ENCODE data around the gene NLRP9.
"Not testable (repeated sequence)": the region's sequence is repeated elsewhere in the genome, so short reads cannot be mapped to it uniquely, and the experiment has no call there.

The NLRP9 gene

GRCh38 chr19:55720801-55721200 is 17.4 kb downstream of the NLRP9 start:
- Histone ChIP-seq H3K4me3 (ENCODE audit: low read length) (no peak overlapping the region), H3K9ac (ENCODE audit: low read length) (no peak overlapping the region), H3K36me3 (ENCODE audit: control insufficient read depth, insufficient read depth, low read length) (no peaks in the 10 kb centered on the region), H3K9me3 (ENCODE audit: control insufficient read depth, low read length) (no peaks in the 10 kb centered on the region), H3K4me1 (ENCODE audit: control insufficient read depth, insufficient read depth, low read length) (no peaks in the 10 kb centered on the region), H3K27me3 (ENCODE audit: control insufficient read depth, insufficient read depth, low read length) (no peaks in the 10 kb centered on the region)

- no peaks in the 10 kb centered on the region for H3K36me3 ChIP-seq (ENCODE audit: control insufficient read depth, insufficient read depth, low read length)
- H3K4me3 ChIP-seq (ENCODE audit: low read length), result no peak overlapping the region
- no peaks in the 10 kb centered on the region for H3K9me3 ChIP-seq (ENCODE audit: control insufficient read depth, low read length)
- H3K27me3 ChIP-seq (ENCODE audit: control insufficient read depth, insufficient read depth, low read length), result no peaks in the 10 kb centered on the region
- H3K4me1 ChIP-seq (ENCODE audit: control insufficient read depth, insufficient read depth, low read length), result no peaks in the 10 kb centered on the region
- H3K9ac ChIP-seq (ENCODE audit: low read length), result no peak overlapping the region
Measured at GRCh38 chr19:55720214-55720746, 17.9 kb downstream of the NLRP9 start.

DNA sequence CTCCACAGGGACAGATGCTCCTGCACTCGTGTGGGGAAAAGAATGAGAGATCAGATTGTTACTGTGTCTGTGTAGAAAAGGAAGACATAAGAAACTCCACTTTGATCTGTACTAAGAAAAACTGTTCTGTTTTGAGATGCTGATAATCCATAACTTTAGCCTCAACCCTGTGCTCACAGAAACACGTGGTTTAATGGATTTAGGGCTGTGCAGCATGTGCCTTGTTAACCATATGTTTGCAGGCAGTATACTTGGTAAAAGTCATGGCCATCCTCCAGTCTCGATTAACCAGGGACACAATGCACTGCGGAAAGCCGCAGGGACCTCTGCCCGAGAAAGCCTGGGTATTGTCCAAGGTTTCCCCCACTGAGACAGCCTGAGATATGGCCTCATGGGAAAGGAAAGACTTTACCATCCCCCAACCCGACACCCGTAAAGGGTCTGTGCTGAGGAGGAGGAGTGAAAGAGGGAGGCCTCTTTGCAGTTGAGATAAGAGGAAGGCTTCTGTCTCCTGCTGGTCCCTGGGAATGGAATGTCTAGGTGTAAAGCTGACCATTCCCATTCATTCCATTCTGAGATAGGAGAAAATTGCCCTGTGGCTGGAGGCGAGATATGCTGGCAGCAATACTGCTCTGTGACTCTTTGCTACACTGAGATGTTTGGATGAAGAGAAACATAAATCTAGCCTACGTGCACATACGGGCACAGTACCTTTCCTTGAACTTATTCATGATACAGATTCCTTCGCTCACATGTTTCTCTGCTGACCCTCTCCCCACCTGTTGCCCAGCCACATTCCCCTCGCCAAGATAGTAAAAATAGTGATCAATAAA is 20.1 kb downstream of the NLRP9 start:
- H3K27me3 ChIP-seq (ENCODE audit: control insufficient read depth, insufficient read depth, low read length), result not testable (repeated sequence)

DNA sequence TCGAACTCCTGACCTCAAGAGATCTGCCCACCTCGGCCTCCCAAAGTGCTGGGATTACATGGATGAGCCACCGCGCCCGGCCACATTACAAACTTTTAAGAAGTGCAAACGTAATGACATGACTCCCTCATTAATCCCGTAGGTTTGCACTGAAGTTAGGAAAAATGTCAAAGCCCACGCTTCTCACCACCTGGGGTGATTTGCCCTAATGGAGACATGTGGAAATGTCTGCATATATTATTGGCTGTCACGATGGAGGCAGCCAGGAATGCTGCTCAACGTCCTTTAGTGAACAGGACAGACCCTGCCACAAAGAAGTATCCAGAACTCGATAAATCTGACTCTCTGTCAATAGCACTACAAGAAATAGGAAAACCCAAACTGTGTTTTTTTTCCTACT is 21.0 kb downstream of the NLRP9 start:
- H3K9ac ChIP-seq (ENCODE audit: low read length), result no peak overlapping the region
- no peaks in the 10 kb centered on the region for H3K27me3 ChIP-seq (ENCODE audit: control insufficient read depth, insufficient read depth, low read length)
- H3K4me3 ChIP-seq (ENCODE audit: low read length), result no peak overlapping the region
- H3K36me3 ChIP-seq (ENCODE audit: control insufficient read depth, insufficient read depth, low read length), result no peaks in the 10 kb centered on the region
- H3K9me3 ChIP-seq (ENCODE audit: control insufficient read depth, low read length), result no peaks in the 10 kb centered on the region
- H3K4me1 ChIP-seq (ENCODE audit: control insufficient read depth, insufficient read depth, low read length), result no peaks in the 10 kb centered on the region

More for the DNA sequence above, 20.1 kb downstream of the NLRP9 start:
- H3K36me3 ChIP-seq (ENCODE audit: control insufficient read depth, insufficient read depth, low read length); H3K4me1 ChIP-seq (ENCODE audit: control insufficient read depth, insufficient read depth, low read length); H3K4me3 ChIP-seq (ENCODE audit: low read length); H3K9me3 ChIP-seq (ENCODE audit: control insufficient read depth, low read length); H3K9ac ChIP-seq (ENCODE audit: low read length): not testable (repeated sequence)

DNA sequence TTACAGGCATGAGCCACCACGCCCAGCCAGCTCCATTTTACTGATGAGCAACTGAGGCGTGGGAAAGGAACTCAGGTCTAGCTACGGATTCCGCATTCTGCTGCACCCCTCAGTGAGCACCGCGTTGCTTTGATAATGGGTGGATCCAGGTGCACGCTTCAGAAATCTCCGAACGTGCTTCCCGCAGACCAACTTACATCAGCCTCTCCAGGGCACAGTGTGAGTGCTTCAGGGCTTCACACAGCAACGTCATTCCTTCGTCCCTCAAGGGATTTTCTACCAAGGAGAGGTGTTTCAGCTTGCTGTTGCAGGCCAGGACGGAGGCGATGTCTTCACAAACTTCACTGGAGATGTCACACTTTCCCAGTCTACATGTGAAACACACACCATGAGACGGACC is 21.7 kb downstream of the NLRP9 start:
- Histone ChIP-seq H3K36me3 (ENCODE audit: control insufficient read depth, insufficient read depth, low read length) (no peaks in the 10 kb centered on the region), H3K9me3 (ENCODE audit: control insufficient read depth, low read length) (no peaks in the 10 kb centered on the region), H3K9ac (ENCODE audit: low read length) (no peak overlapping the region), H3K27me3 (ENCODE audit: control insufficient read depth, insufficient read depth, low read length) (no peaks in the 10 kb centered on the region), H3K4me3 (ENCODE audit: low read length) (no peak overlapping the region), H3K4me1 (ENCODE audit: control insufficient read depth, insufficient read depth, low read length) (no peaks in the 10 kb centered on the region)

GRCh38 chr19:55712804-55713631 is 25.2 kb downstream of the NLRP9 start:
- H3K27me3 ChIP-seq (ENCODE audit: control insufficient read depth, insufficient read depth, low read length), result no peaks in the 10 kb centered on the region
- no peaks in the 10 kb centered on the region for H3K36me3 ChIP-seq (ENCODE audit: control insufficient read depth, insufficient read depth, low read length)
- H3K9me3 ChIP-seq (ENCODE audit: control insufficient read depth, low read length), result no peaks in the 10 kb centered on the region
- H3K4me1 ChIP-seq (ENCODE audit: control insufficient read depth, insufficient read depth, low read length), result no peaks in the 10 kb centered on the region
- H3K9ac ChIP-seq (ENCODE audit: low read length), result no peak overlapping the region
- H3K4me3 ChIP-seq (ENCODE audit: low read length), result no peak overlapping the region

DNA sequence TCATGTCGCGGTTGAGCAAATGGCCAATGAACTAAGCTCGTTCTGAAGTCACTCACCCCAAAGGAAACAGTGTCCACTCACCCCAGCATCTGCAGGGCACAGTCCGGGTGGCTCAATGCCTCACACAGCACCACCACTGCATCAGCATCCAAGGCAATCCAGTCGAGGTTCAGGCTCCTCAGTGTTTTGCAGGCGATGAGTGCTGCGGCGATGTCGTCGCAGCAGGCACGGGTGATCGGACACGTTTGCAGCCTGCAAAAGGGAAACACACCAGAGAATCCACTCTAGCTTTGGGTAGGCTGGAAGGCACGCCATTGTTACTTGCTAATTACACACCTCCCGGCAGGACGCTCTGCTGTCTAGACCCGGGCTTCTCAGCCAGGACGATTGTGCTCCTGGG is 26.5 kb downstream of the NLRP9 start:
- no peaks in the 10 kb centered on the region for H3K9me3 ChIP-seq (ENCODE audit: control insufficient read depth, low read length)
- H3K4me3 ChIP-seq (ENCODE audit: low read length), result no peak overlapping the region
- H3K4me1 ChIP-seq (ENCODE audit: control insufficient read depth, insufficient read depth, low read length), result no peaks in the 10 kb centered on the region
- no peaks in the 10 kb centered on the region for H3K36me3 ChIP-seq (ENCODE audit: control insufficient read depth, insufficient read depth, low read length)
- H3K27me3 ChIP-seq (ENCODE audit: control insufficient read depth, insufficient read depth, low read length), result no peaks in the 10 kb centered on the region
- no peak overlapping the region for H3K9ac ChIP-seq (ENCODE audit: low read length)

DNA sequence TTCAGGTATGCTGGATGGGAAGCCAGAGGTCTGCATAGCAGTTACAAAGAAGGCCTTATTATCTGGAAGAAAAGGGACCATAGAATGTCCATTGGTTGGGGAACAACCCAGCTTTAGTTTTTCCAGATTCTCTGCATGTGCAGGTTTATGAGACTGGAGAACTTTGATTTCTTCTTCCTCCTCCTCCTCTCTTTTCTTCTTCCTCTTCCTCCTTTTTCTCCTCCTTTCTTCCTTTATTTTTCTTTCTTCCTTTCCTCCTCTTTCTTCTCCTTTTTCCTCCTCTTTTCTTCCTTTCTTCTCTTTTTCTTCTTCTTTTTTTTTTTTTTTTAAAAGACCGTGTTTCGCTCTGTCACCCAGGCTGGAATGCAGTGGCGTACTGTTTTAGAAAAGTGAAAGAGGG is 32.2 kb downstream of the NLRP9 start:
- no peak overlapping the region for H3K4me3 ChIP-seq (ENCODE audit: low read length)
- H3K36me3 ChIP-seq (ENCODE audit: control insufficient read depth, insufficient read depth, low read length), result no peaks in the 10 kb centered on the region
- no peaks in the 10 kb centered on the region for H3K27me3 ChIP-seq (ENCODE audit: control insufficient read depth, insufficient read depth, low read length)
- no peaks in the 10 kb centered on the region for H3K9me3 ChIP-seq (ENCODE audit: control insufficient read depth, low read length)
- H3K4me1 ChIP-seq (ENCODE audit: control insufficient read depth, insufficient read depth, low read length), result peaks cover 30% of the 10 kb centered on the region
- no peak overlapping the region for H3K9ac ChIP-seq (ENCODE audit: low read length)

GRCh38 chr19:55704494-55705245 is 33.5 kb downstream of the NLRP9 start:
- Histone ChIP-seq H3K27me3 (ENCODE audit: control insufficient read depth, insufficient read depth, low read length) (no peaks in the 10 kb centered on the region), H3K9me3 (ENCODE audit: control insufficient read depth, low read length) (no peaks in the 10 kb centered on the region), H3K9ac (ENCODE audit: low read length) (no peak overlapping the region), H3K4me3 (ENCODE audit: low read length) (no peak overlapping the region), H3K36me3 (ENCODE audit: control insufficient read depth, insufficient read depth, low read length) (peaks cover 5% of the 10 kb centered on the region), H3K4me1 (ENCODE audit: control insufficient read depth, insufficient read depth, low read length) (peaks cover 30% of the 10 kb centered on the region)

DNA sequence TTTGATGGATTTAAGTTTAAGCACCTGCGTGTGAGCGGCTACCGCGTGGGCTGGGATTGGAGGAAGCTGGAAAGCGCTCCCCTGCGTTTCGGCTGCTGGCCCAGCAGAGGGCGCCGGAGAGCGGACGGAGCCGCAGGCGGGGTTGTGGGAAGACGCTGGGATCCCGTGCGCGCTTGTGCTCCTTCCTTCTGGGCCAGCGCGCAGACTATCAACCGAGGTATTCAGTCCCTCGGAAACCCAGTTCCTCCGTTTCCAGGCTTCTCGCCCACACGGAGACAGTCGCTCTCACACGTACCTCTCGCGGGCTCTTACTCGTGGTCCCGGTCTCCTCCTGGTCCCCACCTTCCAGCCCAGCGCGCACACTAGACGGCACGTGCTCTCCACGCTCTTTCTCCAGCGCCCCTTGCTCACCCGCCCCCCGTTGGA is 34.4 kb downstream of the NLRP9 start:
- H3K36me3 ChIP-seq (ENCODE audit: control insufficient read depth, insufficient read depth, low read length), result peaks cover 5% of the 10 kb centered on the region
- H3K4me3 ChIP-seq (ENCODE audit: low read length), result no peak overlapping the region
- H3K9me3 ChIP-seq (ENCODE audit: control insufficient read depth, low read length), result no peaks in the 10 kb centered on the region
- H3K4me1 ChIP-seq (ENCODE audit: control insufficient read depth, insufficient read depth, low read length), result peaks cover 30% of the 10 kb centered on the region
- H3K9ac ChIP-seq (ENCODE audit: low read length), result no peak overlapping the region
- H3K27me3 ChIP-seq (ENCODE audit: control insufficient read depth, insufficient read depth, low read length), result no peaks in the 10 kb centered on the region

- no peak overlapping the region for H3K9ac ChIP-seq (ENCODE audit: low read length)
- peaks cover 30% of the 10 kb centered on the region for H3K4me1 ChIP-seq (ENCODE audit: control insufficient read depth, insufficient read depth, low read length)
- peaks cover 5% of the 10 kb centered on the region for H3K36me3 ChIP-seq (ENCODE audit: control insufficient read depth, insufficient read depth, low read length)
- H3K4me3 ChIP-seq (ENCODE audit: low read length), result no peak overlapping the region
- H3K9me3 ChIP-seq (ENCODE audit: control insufficient read depth, low read length), result no peaks in the 10 kb centered on the region
- H3K27me3 ChIP-seq (ENCODE audit: control insufficient read depth, insufficient read depth, low read length), result no peaks in the 10 kb centered on the region
Measured at GRCh38 chr19:55702131-55702627, 36.0 kb downstream of the NLRP9 start.

Measured in mucosa of stomach (tissue), 1 donor.